Retina (tissue), 1 donor: ENCODE results near the gene TRABD2B.

Source experiments
- DNase-seq: peaks from one replicate; pipeline ENCODE4 v3.0.0-alpha.2; 2016

TRABD2B gene

DNA sequence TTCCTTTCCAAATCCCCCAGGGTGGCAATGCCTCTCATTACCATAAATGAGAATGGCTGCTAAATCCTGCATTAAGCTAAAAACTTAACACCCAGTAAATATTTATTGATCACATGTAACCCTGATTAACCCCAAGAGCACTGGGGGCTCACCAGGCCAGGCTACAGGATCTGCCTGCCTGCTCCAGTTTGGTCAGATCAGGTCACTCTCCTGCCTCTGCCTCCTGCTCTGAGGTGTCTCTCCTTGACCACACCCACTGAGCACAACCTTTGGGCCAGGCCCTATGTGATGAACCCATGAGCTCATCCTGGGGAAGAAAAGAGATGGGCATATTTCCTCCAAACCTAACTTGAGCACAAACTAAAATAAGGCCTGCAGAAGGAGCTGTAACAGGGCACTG lies 93.5 kb downstream of the TRABD2B start:
- no peak for DNase-seq

DNA sequence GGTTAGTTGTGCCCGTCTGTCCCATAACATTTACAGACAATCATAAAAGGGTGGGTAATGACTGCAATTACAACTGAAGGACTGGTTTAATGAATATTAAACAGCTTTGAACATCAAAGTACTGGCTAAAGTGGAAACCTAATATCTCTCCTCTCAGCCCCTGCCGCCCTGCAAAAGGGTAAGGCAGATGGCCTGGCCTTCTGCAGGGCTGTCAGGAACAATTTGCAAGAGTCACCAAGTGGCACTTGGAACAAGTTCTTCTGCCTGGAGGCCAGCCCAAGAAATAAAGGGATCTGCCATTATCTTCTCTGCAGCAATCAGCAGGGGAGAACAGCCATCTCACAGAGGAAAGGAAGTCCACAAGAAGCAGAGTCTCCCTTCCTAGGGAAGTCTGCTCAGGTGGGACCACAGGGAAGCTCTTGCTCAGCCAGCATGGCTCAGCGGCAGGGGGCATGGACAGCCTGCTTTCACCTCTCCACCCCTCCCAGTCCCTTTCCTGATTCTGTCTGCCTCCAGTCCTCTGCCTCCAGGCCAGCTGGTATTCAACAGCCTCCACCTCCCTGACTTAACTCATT lies 96.1 kb downstream of the TRABD2B start:
- DNase-seq: peak; percentile 32

DNA sequence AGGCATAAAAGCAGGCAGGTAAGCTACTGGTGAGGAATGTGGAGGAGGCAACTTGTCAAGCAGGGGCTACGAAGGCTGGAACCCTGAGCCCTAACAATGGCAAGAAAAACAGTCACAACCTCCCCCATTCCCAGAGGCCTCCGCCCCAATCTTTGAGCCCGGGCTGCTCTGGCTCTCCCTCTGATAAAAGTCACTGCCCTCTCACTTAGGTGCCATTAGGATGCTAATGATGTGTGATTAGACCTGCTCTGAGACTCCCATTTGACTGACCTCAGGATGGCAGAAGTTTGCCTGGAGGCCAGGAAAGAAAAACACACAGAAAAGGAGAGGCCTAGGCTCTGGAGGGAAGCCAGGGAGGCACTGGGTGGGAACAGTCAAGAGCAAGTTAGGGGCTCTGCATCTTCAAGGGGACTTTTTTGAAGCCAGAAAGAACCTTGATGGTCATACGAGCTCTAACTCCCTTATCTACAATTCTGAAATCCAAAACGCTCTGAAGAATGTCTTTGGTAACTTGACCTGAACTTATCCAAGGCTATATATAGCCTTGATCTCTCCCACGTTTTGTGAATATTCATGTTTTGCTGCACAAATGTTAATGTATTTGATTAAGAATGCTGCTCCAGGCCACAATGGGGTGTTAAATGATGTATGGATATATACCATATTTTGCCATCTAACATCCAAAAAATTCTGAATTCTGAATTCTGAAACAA lies 98.9 kb downstream of the TRABD2B start:
- DNase-seq: no peak

DNA sequence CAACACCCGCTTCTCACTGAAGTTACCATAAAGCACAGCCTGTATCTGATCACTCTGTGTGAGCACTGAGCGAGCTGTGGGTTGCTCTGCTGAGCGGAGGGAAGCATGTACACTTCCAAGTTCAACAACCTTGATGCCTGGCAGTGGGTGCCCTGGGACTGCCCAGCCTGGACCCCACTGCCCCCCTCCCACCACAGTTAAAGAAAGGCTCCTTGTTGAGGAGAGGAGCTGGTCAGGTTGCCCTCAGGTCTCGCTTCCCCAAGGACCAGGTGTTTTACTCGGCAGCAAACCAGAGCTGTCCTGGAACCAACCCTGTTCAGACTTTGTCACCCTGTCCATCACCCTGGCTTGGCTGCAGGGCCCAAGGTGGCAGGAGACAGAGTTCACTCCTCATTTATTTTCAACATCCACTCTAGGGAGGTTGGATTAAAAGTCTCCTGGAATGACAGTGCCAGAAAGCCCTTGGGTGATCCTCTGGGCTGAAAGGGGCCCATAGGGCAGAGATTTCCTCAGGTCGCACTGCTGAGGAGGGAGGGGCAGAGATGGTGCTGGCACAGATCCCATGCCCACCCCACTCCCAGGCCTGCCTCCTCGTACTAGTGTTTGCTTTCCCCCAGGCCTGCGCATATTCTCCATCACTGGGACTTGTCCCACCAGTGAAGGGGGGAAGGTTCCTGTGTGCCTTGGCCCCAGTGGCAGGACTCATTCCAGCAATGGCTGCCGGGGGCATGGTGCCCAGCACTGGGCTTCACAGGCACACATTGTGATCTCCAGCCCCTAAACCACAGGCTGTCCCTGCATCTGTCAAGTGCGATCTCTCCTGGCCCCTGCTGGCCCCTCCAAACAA lies 101.7 kb downstream of the TRABD2B start:
- no peak for DNase-seq

DNA sequence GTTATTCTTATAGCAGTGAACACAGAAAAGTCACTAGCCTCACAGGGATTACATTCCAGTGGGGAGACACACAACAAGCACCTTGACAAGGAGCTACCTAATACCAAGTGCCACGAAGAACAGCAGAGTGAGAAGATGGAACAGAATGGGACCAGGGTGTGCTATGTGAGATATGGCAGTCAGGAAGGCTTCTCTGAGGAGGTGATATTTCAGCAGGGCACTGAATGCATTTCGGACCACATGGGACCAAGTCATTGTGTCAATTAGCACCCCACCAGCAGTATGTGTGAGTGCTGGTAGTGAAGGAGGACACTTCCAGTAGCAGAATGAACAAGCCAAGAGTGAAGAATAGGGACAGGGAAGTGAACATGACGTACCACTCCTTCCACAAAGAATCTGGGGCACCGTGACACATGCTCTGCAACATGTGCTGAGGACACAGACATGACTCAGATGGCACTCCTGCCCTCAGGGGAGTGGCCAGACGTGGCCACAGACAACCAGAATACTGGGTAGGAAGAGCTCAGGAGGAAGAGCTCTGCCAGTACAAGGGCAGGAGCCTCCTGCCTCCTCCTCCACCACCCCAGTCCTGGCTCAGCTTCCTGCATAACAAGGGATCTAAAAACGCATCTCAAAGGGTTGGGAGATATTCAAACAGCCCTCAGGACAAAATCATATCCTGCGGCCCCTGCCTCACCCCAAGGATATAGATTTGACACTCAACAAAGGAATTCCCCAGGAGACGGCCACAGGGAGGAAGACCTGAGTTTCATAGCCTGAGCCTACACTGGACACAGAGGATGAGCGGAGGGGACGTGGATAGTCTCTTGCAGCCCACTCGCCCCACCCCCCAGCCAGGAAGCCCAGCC lies 102.5 kb downstream of the TRABD2B start:
- DNase-seq: no peak

DNA sequence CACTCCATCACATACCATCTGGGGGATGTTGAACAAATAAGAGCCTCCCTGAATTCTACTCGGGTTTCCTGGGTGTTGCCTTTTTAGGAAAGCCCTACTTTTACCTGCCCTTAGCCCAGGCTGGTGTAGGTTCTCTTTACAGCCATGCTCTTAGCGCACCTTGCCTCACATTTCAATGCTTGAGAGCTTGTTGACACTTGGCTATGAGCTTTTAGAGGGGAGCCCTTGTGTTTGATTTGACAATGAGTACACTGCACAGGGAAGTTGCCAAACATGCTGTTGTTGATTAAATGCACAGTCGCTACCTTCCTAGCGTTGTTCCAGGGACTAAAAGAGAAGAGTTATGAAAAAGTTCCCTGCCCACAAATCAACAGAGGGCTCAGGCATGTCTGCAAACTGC lies 103.8 kb downstream of the TRABD2B start:
- DNase-seq: no peak

DNA sequence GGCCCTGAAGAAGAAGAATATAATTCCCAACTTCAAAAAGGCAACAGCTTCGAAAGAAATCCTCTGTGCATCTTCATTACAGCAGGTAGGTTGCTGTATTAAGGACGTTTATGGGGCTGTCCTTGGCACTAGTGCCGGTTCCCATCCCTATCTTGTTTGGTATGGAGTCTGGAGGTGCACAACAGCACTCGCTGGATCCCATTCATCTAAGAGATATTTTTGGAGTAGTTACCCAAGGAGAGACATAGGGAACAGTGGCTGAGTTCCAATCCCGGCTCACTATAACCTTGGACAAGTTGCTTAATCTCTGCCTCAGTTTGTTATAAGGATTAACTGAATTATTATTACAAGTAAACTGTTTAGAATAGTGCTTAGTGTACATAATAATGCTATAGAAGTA lies 106.4 kb downstream of the TRABD2B start:
- DNase-seq: no peak

DNA sequence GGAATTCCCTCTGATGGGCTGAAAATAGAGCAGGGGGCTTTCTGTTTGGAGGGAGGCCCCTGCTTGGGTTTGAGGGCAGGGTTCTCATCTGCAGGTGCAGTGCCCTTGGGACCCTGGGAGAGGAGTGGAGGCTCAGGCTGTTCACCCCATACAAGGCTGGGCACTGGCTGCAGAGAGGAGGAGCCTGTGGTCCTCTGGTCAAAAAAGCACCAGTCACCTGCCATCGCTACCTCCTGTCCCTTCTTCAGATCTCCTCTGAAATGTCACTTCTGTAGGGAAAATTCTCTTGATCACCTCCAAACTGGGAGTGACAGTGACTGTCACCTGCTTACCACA lies 108.9 kb downstream of the TRABD2B start:
- no peak for DNase-seq

DNA sequence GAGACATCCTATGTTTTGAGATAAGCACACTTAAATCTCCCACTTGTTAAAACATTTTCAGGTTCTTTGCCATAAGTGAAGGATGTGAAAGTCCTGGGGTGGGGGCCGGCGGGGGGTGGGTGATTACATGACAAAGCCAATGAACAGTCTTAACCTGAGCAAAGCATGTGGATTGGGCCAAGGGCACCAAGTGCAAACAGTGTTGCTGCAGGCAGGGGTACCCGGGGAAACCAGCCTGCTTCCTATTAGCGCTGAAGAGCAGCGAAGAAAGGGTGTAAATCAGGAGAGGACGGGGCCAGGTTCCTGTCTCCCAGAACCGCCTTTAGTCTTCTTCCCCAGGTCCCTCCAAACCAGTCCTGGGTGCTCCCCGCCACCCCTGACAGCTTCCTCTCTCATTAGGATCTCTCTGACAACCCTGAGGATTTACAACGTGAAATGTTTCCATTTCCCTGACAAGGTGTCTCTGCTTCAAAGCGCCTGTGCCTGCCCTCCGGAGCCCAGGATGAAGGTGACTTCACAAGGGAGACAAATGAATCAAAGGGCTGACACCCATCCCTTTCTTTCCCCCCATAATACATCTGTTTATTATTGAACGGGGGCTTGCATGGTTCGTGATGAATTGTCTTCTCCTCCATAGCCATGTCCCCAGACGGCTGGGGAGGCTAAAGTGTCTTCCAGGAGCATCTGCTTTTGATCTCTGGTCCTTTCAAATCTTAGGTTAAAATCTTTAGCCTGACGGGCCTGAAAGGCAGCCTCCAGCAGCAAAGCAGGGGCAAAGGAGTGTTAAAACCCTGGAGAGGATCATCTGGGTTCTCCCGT lies 109.5 kb downstream of the TRABD2B start:
- DNase-seq: no peak

DNA sequence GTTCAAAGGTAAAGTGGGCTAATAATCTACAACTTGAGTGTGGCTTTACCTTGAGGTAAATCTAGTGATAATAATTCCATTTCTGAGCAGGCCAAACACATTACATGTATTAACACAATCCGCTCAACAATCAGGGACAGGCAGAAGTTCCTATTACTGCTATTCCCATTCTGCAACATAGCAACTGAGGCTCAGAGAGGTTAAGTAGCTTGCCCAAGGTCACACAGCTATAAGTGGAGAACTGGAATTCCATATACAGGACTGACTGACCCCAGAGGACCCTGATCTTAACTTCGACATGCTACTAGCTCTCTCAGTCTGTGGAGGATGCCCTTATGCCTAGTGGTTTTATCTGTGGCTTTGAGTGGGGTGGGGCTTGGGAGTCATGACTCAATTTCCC lies 110.1 kb downstream of the TRABD2B start:
- DNase-seq: no peak

DNA sequence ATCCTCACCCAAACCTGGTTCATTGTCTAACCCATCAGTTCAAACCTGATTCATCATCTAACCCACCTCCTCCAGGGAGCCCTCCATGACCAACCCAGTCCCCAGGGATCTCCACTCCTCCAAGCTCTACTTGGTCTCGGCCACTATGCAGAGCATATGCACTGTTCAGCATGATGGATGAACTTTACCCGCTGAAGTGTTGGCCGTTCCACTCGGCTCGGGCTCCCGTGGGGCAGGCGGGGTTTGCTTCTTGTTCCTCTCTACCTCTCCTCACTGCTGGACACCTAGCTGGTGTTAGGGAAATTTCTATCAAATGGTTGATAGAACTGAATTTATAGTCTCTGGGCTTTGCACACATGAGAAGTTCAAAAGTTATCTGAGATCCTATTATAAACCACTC lies 111.0 kb downstream of the TRABD2B start:
- DNase-seq: no peak

DNA sequence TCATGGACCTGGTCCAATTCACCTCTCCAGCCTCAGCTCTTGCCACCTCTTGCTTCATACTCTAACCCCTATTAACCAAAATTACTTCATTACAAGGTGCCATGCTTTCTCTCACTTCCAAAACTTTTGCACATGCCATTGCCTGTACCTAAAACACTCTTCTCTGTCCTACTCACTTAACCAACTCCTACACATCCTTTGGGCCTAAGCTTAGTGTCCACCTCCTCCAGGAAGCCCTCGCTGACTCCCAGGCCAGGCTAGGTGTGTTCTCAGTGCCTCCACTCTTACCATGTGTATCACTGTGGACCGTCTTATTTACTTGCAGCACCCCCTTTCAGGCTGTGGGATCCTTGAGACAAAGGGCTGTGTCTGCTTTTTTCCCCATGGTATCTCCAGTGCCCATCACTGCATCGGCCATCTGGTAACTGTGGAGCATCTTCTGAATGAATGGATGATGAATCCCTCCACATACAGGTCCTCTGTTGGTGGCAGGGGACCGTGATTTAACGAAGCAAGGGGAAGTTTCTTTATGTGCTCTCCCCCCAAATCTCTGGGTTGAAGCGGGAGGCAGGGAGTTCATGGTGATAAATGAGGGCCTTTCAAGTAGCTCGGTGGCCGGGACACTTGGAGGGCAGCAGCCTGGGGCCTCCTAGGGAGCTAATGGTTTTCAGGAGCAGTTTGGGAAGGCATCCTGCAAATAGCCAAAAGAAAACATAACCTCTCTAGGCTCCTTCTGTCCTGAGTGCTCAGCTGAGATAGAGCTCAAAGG lies 111.9 kb downstream of the TRABD2B start:
- DNase-seq: no peak

DNA sequence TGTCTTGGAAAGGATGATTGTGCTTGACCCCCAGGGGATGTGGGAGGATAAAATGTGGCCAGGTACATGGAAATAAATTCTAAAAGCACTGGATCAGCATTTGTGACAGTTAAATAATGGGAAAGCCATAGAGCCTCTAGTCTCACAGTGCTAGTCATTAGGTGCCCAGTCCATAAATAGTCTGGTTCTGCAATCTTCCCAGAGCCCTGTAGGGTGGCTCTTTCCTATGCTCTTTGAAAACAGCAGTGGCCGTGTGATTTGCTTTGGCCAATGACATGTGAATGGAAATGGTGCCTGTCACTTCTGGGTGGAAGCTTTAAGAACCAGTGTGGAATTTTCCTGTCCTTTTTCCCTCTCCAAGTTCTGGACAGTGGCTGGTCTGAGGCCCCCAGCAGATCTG lies 113.2 kb downstream of the TRABD2B start:
- DNase-seq: no peak

DNA sequence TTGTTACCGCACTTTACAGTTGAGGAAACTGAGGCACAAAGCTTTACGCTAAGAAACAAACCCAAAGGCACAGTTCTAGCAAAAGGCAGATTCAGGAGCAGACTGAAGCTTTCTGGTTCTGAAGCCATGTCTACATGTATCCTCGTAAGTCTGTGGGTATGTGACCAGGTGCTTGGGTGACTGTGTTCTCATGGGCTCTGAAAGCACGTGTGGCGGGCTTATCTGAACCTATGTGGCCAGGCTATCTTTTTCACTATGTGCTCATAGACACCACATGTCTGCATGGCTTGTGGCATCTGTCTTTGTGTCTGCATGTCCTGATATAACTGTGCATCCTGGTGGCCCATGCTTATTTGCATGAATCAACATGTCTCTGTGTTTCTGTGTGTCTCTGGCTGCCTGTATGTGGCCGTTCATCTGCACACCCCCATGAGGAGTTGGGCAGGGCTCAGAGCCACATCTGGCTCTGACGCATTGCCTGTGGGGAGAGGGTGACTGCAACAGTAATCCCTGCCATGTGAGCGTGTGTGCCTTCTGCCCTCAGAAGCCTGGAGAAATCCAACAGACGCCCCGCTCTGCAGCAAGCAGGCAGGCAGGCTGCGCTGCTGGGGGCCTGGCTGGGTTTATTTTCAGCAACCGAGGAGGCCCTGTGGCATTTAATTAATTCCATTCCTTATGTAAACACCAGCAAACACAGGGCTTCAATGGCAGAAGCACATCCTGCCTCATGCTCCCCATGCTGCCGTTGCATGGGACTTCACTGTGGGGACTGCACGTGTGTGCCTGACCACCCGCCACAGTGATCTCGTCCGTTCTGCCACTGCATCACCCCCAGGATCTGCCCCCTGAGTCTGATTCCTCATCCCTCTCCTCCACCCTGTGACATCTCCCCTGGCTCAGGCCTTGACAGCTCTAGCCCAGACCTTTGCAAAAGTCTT lies 115.4 kb downstream of the TRABD2B start:
- DNase-seq: peak; percentile 25

DNA sequence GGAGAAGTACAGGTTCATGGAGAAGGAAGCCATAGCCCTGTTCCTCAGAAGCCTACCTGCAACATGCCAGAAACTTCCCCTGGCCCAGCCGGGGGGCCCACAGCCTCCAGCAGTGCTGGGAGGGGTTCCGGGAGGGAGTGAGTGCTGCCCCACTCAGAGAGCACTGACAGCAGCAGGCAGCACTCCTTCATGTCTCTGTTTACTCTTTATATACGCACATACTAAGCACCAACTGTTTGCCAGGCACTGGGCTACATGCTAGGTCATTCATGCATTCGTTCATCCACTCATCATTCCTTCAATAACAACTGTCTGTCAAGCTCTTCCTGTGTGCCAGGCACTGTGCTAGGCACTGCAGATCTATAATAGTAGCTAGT lies 120.6 kb downstream of the TRABD2B start:
- DNase-seq: no peak

DNA sequence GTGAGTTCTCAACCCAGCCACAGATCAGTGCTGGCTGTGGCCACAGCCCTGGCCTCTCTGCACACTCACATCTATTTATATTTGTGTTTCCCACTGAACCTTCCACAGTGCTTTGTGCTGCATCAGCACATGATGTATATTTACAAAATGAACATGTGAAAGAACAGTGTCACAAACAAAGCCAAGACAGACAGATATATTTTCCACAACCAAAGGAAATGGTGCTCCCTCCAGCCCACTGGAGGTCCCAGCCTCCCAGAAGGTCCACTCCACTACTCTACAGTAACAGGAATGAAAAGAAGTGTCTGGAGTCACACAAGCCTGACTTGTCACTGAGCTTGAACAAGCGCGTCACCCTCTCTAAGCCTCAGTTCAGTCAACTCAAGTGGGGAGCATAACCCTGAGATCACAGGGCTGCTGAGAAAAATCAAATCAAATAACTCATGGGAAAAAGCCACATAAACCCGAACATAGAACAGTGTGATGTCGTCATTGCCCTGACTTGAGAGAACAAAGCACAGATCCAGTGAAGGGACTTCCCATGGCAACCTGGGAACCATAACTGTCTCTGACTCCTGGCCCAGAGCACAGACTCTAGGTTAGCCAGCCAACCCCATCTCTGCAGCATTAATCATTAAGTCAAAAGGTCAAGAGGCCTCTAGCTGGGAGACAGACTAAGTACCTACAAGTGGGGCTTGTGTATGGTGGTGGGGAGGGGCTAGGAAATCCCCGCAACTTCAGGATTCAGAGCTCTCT lies 121.2 kb downstream of the TRABD2B start:
- peak; percentile 31 for DNase-seq

DNA sequence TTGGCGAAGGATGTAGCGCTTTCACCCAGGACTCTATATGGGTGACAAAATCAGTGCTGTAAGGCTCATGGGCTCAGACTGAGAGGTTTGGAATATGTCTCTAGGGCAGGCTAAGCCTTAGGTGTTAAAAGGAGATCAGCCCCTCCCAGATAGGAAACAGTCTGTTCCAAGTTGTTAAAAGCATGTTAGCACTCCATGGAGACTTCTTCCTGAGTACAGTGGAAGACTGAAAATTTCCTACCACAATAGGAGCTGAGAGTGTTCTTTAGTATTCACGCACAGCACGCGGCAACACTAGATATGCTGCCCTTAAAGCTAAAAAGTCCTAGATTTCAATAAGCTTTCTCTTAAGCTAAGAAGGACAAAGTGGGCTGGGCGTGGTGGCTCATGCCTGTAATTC lies 122.1 kb downstream of the TRABD2B start:
- DNase-seq: peak; percentile 16

DNA sequence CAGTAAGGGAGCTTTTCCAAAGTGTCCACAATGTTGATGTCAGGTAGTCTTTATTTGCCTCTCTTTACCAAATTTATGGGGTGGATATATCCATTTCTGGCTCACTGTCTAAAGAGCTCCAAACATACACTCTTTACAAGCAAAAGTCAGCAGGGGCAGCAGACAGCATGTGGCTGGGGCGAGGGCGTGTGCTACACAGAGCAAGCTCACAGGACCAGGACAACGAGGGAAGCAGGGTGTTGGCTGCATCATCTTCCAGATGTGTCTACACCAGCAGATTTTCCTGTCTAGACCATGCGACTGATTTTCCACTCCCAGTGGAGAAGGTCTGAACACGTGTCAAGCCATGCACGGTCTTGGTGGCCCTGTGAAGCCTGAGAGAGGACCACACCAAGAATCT lies 123.8 kb downstream of the TRABD2B start:
- DNase-seq: no peak

DNA sequence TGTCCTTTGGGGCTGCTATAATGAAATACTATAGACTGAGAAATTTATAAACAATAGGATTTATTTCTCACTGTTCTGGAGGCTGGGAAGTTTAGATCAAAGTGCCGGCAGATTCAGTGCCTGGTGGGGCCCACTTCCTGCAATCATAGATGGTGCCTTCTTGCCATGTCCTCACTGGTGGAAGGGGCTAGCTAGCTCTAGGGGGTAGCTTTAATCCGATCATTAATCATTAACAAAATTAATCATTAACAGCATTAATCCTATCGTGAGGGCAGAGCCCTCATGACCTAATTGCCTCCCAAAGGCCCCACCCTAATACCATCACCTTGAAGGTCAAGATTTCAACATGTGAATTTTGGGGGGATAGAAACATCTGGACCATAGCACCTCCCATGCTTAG lies 124.3 kb downstream of the TRABD2B start:
- no peak for DNase-seq
